HepG2 (cell line): Measurements from ENCODE around the gene EHD4. TPM values are rescaled to one million over a fixed set of nuclear protein-coding genes. Genes with fewer than 3 reads are reported as not detected.

Experiments
- ATAC-seq: fragments of 200-7000 bp; cut with Tn5 transposase; 3 replicates; pipeline ENCODE4 v1.9.1; 2020; ENCODE audit warnings: mild to moderate bottlenecking, moderate library complexity
- BruUV-seq: library from RNA; stranded (reverse); fragments of 400-500 nt; replicated peaks from 2 replicates; lab custom pipeline; 2021; lab: Mats Ljungman, UMichigan
- CTCF ChIA-PET: fragments of 300-600 bp; formaldehyde crosslinking; extraction: SDS; loops from one replicate; lab custom pipeline; 2021; ENCODE audit warnings: low total read pairs, inconsistent platforms, low intra/inter-chr PET ratio; lab: Yijun Ruan, JAX
- POLR2A ChIA-PET: fragments of 350-600 bp; sonication (Branson Sonifier 250); formaldehyde crosslinking; loops from one replicate; lab custom pipeline; 2020; ENCODE audit warnings: antibody characterized with exemption, inconsistent platforms; lab: Yijun Ruan, JAX
- DNase-seq: peaks from one replicate; pipeline ENCODE4 v3.0.0-alpha.2; 2015; ENCODE audit warnings: low spot score
- FAIRE-seq: peaks from 3 replicates; lab custom pipeline; 2011; peaks lifted over from hg19 to GRCh38; lab: Jason Lieb, UNC
- H2AFZ ChIP-seq: one replicate; pipeline ENCODE4 v1.6.1; 2011; ENCODE audit warnings: low read length, inconsistent platforms
- H3K27ac ChIP-seq: fragments of 300-600 bp; 3 replicates; pipeline ENCODE4 v1.8.0; 2011; ENCODE audit warnings: mixed run types, mild to moderate bottlenecking, mixed read lengths, low read length, inconsistent platforms; ENCODE audit not compliant: insufficient read depth; ENCODE audit errors: extremely low read length
- H3K27me3 ChIP-seq, 2 experiments: fragments of 200-600 bp in 1 of 2; 2 replicates in 1 of 2; 3 replicates in 1 of 2; pipeline versions ENCODE4 v1.6.0 to v1.8.0; 2011; ENCODE audit warnings: low read length in 2 of 2, mild to moderate bottlenecking in 2 of 2, moderate library complexity in 2 of 2, inconsistent platforms in 1 of 2; ENCODE audit not compliant: insufficient read depth in 2 of 2, control insufficient read depth in 1 of 2
- H3K36me3 ChIP-seq, 2 experiments: fragments of 200-600 bp in 1 of 2; replicated peaks in 1 of 2; 2 replicates in 1 of 2; 3 replicates in 1 of 2; pipeline versions ENCODE4 v1.5.1 to v1.8.0; 2011; ENCODE audit warnings: low read length in 2 of 2, inconsistent platforms in 1 of 2; ENCODE audit not compliant: insufficient read depth in 2 of 2, control insufficient read depth in 1 of 2
- H3K4me1 ChIP-seq: 2 replicates; pipeline ENCODE4 v1.5.1; 2012; ENCODE audit warnings: low read length, inconsistent platforms; ENCODE audit not compliant: insufficient read depth
- H3K4me2 ChIP-seq: 2 replicates; pipeline ENCODE4 v1.6.0; 2011; ENCODE audit warnings: low read depth, low read length, inconsistent platforms
- H3K4me3 ChIP-seq, 3 experiments: fragments of 200-600 bp in 1 of 3; sonication (generic), shearing (Covaris generic) in 1 of 3; replicated peaks in 1 of 3; 2 replicates each; pipeline ENCODE4 v1.5.1; 2011 to 2016; ENCODE audit warnings: low read length in 3 of 3, inconsistent platforms in 2 of 3, low read depth in 2 of 3, mild to moderate bottlenecking in 2 of 3, control low read depth in 1 of 3, mixed read lengths in 1 of 3; ENCODE audit not compliant: insufficient read depth in 1 of 3
- H3K79me2 ChIP-seq: one replicate; pipeline ENCODE4 v1.6.1; 2011; ENCODE audit warnings: low read length, inconsistent platforms; ENCODE audit not compliant: insufficient read depth
- H3K9ac ChIP-seq: 2 replicates; pipeline ENCODE4 v1.6.0; 2011; ENCODE audit warnings: mild to moderate bottlenecking, low read depth, low read length, inconsistent platforms; ENCODE audit not compliant: insufficient read depth
- H3K9me3 ChIP-seq: 2 replicates; pipeline ENCODE4 v1.5.1; 2012; ENCODE audit warnings: mild to moderate bottlenecking, low read length
- H4K20me1 ChIP-seq: 2 replicates; pipeline ENCODE4 v1.6.0; 2011; ENCODE audit warnings: inconsistent platforms, mild to moderate bottlenecking, low read length, moderate library complexity; ENCODE audit not compliant: insufficient read depth
- ATF3 ChIP-seq: sonication (generic); formaldehyde crosslinking; IDR thresholded peaks from 2 replicates; pipeline ENCODE4 v1.4.0; 2020; ENCODE audit warnings: missing genetic modification reagents
- ATF7-NPFF ChIP-seq: sonication (generic); formaldehyde crosslinking; IDR thresholded peaks from 2 replicates; pipeline ENCODE4 v1.8.1; 2023; ENCODE audit warnings: mild to moderate bottlenecking, low read depth, missing genetic modification reagents, moderate library complexity
- CENPX ChIP-seq: sonication (generic); formaldehyde crosslinking; IDR thresholded peaks from 2 replicates; pipeline ENCODE4 v1.9.0; 2021; ENCODE audit warnings: mild to moderate bottlenecking, missing genetic modification reagents, moderate library complexity
- ISL2 ChIP-seq: sonication (generic); formaldehyde crosslinking; IDR thresholded peaks from 2 replicates; pipeline ENCODE4 v1.5.0; 2020; ENCODE audit warnings: missing genetic modification reagents
- KAT7 ChIP-seq: IDR thresholded peaks from 2 replicates; pipeline ENCODE4 v1.6.1; 2018; ENCODE audit warnings: borderline replicate concordance, missing compliant biosample characterization
- KLF6 ChIP-seq: IDR thresholded peaks from 2 replicates; pipeline ENCODE4 v1.8.0; 2016; ENCODE audit warnings: missing biosample characterization, missing genetic modification reagents
- MIER2 ChIP-seq: IDR thresholded peaks from 2 replicates; pipeline ENCODE4 v1.6.1; 2016; ENCODE audit warnings: missing biosample characterization, missing genetic modification reagents
- NFKB2 ChIP-seq: sonication (generic); formaldehyde crosslinking; IDR thresholded peaks from 2 replicates; pipeline ENCODE4 v1.4.0; 2020; ENCODE audit warnings: missing genetic modification reagents, borderline replicate concordance
- TARDBP ChIP-seq: sonication (generic); formaldehyde crosslinking; IDR thresholded peaks from 2 replicates; pipeline ENCODE4 v1.8.0; 2022; ENCODE audit warnings: mild to moderate bottlenecking, missing genetic modification reagents
- TGIF2 ChIP-seq: IDR thresholded peaks from 2 replicates; pipeline ENCODE4 v1.6.1; 2016; ENCODE audit warnings: control low read depth, missing compliant biosample characterization
- TRIM24 ChIP-seq: sonication (generic); formaldehyde crosslinking; IDR thresholded peaks from 2 replicates; pipeline ENCODE4 v1.8.0; 2022; ENCODE audit warnings: mild to moderate bottlenecking, missing genetic modification reagents
- ZNF333 ChIP-seq: sonication (generic); formaldehyde crosslinking; IDR thresholded peaks from 2 replicates; pipeline ENCODE4 v1.4.0; 2020; ENCODE audit warnings: mild to moderate bottlenecking, missing genetic modification reagents, borderline replicate concordance
- ZNF556 ChIP-seq: sonication (generic); formaldehyde crosslinking; IDR thresholded peaks from 2 replicates; pipeline ENCODE4 v1.4.0; 2020; ENCODE audit warnings: mild to moderate bottlenecking, missing genetic modification reagents, borderline replicate concordance
- ZNF572 ChIP-seq: sonication (generic); formaldehyde crosslinking; IDR thresholded peaks from 2 replicates; pipeline ENCODE4 v1.5.1; 2020; ENCODE audit warnings: mild to moderate bottlenecking, missing genetic modification reagents
- ZNF781 ChIP-seq: sonication (generic); formaldehyde crosslinking; IDR thresholded peaks from 2 replicates; pipeline ENCODE4 v1.5.1; 2020; ENCODE audit warnings: borderline replicate concordance, mild to moderate bottlenecking, missing genetic modification reagents; ENCODE audit errors: not compliant biosample characterization
- WGBS: methylation state at CpG from one replicate; pipeline ENCODE4 v1.1.6; 2017; ENCODE audit warnings: low lambda C conversion rate; 5-methylcytosine and 5-hydroxymethylcytosine counted together
- in situ Hi-C: cut with HindIII; loops from 2 replicates; pipeline ENCODE4 v1.10.0; 2017; ENCODE audit warnings: low pct_unique_long_range_greater_than_20kb; ENCODE audit not compliant: extremely low pct_ligation_motif_present
- intact Hi-C: fragments of 100-400 bp; cut with micrococcal nuclease; formaldehyde crosslinking; loops from one replicate; pipeline ENCODE4 v1.10.0; 2022; ENCODE audit not compliant: unreplicated experiment
- polyA plus RNA-seq, 8 experiments: library from polyadenylated mRNA; depleted of rRNA in 3 of 8; stranded (reverse) in 7 of 8; unstranded in 1 of 8; fragments of >200 nt; fragmentation: Illumina TruSeq in 4 of 8; extraction: Trizol in 4 of 8; gene quantifications; 2 replicates each; pipeline versions ENCODE4 v1.2.1 to v1.2.3, GENCODE V29; 2011 to 2016; ENCODE audit warnings: low read depth in 4 of 8, missing spikeins in 1 of 8, mixed read lengths in 1 of 8; ENCODE audit not compliant: insufficient read depth in 1 of 8
- total RNA-seq, 5 experiments: library from RNA; depleted of rRNA; stranded (reverse); fragments of >200 nt; fragmentation: Illumina TruSeq; extraction: Trizol; gene quantifications; 2 replicates each; pipeline ENCODE4 v1.2.3, GENCODE V29; 2016; ENCODE audit warnings: low read depth in 1 of 5
- TF ChIP-seq, protein P1 (sequence below): sonication (generic); formaldehyde crosslinking; IDR thresholded peaks from 2 replicates; pipeline ENCODE4 v1.4.0; 2020; ENCODE audit warnings: missing genetic modification reagents, borderline replicate concordance
- TF ChIP-seq, protein P2 (sequence below): IDR thresholded peaks from 2 replicates; pipeline ENCODE4 v1.6.1; 2012; ENCODE audit warnings: low read length, improper control_type of control experiment

The EHD4 gene
- total and polyA plus RNA-seq, 2 of the 13 experiments (the other 11 are each of a cell fraction or from before 2014, with no cell fraction given): 3.1 to 4.8 TPM

GRCh38 chr15:41967506-41968206, 4.7 kb downstream of the EHD4 start:
- intact Hi-C loops: no loop called here
- no peak for FAIRE-seq
- H3K9me3 ChIP-seq: no peaks in the 10 kb centered on the region
- ATAC-seq: no peak
- H3K79me2 ChIP-seq: no peaks in the 10 kb centered on the region
- H3K4me1 ChIP-seq: peaks cover 22% of the 10 kb centered on the region
- H3K27ac ChIP-seq: no peak overlapping the region
- TF ChIP-seq KAT7 (CRISPR knock-in tag): no peak
- no peak for TF ChIP-seq NFKB2 (CRISPR knock-in tag)
- TF ChIP-seq CENPX (CRISPR knock-in tag): no peak
- TF ChIP-seq, protein P1, sequence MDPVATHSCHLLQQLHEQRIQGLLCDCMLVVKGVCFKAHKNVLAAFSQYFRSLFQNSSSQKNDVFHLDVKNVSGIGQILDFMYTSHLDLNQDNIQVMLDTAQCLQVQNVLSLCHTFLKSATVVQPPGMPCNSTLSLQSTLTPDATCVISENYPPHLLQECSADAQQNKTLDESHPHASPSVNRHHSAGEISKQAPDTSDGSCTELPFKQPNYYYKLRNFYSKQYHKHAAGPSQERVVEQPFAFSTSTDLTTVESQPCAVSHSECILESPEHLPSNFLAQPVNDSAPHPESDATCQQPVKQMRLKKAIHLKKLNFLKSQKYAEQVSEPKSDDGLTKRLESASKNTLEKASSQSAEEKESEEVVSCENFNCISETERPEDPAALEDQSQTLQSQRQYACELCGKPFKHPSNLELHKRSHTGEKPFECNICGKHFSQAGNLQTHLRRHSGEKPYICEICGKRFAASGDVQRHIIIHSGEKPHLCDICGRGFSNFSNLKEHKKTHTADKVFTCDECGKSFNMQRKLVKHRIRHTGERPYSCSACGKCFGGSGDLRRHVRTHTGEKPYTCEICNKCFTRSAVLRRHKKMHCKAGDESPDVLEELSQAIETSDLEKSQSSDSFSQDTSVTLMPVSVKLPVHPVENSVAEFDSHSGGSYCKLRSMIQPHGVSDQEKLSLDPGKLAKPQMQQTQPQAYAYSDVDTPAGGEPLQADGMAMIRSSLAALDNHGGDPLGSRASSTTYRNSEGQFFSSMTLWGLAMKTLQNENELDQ (CRISPR knock-in tag): no peak
- no peak for TF ChIP-seq MIER2
- TF ChIP-seq, protein P2, sequence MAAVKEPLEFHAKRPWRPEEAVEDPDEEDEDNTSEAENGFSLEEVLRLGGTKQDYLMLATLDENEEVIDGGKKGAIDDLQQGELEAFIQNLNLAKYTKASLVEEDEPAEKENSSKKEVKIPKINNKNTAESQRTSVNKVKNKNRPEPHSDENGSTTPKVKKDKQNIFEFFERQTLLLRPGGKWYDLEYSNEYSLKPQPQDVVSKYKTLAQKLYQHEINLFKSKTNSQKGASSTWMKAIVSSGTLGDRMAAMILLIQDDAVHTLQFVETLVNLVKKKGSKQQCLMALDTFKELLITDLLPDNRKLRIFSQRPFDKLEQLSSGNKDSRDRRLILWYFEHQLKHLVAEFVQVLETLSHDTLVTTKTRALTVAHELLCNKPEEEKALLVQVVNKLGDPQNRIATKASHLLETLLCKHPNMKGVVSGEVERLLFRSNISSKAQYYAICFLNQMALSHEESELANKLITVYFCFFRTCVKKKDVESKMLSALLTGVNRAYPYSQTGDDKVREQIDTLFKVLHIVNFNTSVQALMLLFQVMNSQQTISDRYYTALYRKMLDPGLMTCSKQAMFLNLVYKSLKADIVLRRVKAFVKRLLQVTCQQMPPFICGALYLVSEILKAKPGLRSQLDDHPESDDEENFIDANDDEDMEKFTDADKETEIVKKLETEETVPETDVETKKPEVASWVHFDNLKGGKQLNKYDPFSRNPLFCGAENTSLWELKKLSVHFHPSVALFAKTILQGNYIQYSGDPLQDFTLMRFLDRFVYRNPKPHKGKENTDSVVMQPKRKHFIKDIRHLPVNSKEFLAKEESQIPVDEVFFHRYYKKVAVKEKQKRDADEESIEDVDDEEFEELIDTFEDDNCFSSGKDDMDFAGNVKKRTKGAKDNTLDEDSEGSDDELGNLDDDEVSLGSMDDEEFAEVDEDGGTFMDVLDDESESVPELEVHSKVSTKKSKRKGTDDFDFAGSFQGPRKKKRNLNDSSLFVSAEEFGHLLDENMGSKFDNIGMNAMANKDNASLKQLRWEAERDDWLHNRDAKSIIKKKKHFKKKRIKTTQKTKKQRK: no peak
- no peak for TF ChIP-seq ZNF572 (CRISPR knock-in tag)
- no peak for TF ChIP-seq ZNF781 (CRISPR knock-in tag)
- no peak for TF ChIP-seq TGIF2 (CRISPR knock-in tag)
- TF ChIP-seq ATF3 (CRISPR knock-in tag): no peak
- TF ChIP-seq ATF7-NPFF (CRISPR knock-in tag): no peak
- TF ChIP-seq TARDBP: no peak
- TF ChIP-seq ZNF556 (CRISPR knock-in tag): no peak
- no peak for TF ChIP-seq ZNF333
- no peak for TF ChIP-seq TRIM24 (CRISPR knock-in tag)
- TF ChIP-seq ISL2: no peak
- TF ChIP-seq KLF6 (CRISPR knock-in tag): no peak
- TF ChIP-seq, all 625 proteins: peak for 0
- ChIA-PET POLR2A (no interaction called here), CTCF (no interaction called here)
- in situ Hi-C loops: no loop called here
- no peak overlapping the region for H2AFZ ChIP-seq
- H3K9ac ChIP-seq: no peak overlapping the region
- no peak overlapping the region for H3K4me2 ChIP-seq
- H3K27me3 ChIP-seq: no peaks in the 10 kb centered on the region
- H3K4me3 ChIP-seq: no peak overlapping the region
- no TSS peak for BruUV-seq
- H3K36me3 ChIP-seq: no peaks in the 10 kb centered on the region
- H4K20me1 ChIP-seq: no peaks in the 10 kb centered on the region
- no peak for DNase-seq
- WGBS: over 99% methylated on average over 4 of the region's 4 CpGs
